ENCODE data around the gene TMEM59L. TPM values are rescaled to one million over a fixed set of nuclear protein-coding genes. Genes with fewer than 3 reads are reported as not detected.

TMEM59L gene
- total and polyA plus RNA-seq, 9 of the 15 experiments (the other 6 are each of a cell fraction or from before 2014, with no cell fraction given) = 0.37 TPM; not detected in 8

DNA sequence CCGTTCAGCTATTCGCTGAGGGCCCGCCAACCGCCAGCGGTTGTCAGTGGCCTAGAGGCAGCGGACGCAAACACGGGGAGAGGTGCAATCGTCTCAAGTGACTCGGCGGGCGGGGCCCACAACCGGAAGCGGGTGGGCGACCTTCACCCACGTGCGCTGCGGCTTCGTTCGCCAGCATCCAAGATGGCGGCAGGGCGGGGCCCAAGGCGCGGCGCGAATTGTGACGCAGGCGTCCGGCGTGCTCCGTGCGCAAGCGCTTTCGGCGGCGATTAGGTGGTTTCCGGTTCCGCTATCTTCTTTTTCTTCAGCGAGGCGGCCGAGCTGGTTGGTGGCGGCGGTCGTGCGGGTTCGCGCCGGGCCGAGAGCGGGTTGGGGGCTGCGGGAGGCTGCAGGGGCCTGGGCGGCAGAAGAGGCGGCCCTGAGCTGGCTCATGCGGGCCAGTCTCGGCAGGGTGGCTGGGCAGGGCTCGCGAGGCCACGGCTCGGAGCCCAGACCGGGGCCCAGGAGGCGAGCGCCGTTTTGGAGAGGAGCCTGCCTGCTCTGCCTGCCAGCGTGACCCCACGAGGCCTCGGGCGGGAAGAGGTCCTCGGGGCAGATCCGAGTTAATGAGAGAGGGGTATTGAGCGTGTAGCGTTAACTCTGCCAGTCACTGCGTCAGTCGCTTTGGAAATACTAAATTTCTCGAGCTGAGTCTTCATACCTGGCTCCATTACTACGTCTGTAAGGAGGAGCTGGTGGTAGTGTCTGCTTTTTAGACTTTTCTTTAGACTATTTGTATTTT, 40.9 kb upstream of the TMEM59L start, which contains the start of gene UBA52 (continued):
- TF ChIP-seq, protein P1, sequence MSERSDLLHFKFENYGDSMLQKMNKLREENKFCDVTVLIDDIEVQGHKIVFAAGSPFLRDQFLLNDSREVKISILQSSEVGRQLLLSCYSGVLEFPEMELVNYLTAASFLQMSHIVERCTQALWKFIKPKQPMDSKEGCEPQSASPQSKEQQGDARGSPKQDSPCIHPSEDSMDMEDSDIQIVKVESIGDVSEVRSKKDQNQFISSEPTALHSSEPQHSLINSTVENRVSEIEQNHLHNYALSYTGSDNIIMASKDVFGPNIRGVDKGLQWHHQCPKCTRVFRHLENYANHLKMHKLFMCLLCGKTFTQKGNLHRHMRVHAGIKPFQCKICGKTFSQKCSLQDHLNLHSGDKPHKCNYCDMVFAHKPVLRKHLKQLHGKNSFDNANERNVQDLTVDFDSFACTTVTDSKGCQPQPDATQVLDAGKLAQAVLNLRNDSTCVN (CRISPR knock-in tag; IDR thresholded peaks at IDR 0.05) = no peak
- TF ChIP-seq ZKSCAN1 (IDR thresholded peaks at IDR 0.05; ENCODE audit: low read depth, low read length) = peak; percentile 70
- peak in 1 of 2 experiments; percentile 75; a peak in 1 of 4 replicates for TF ChIP-seq ZNF639 (CRISPR knock-in tag; conservative IDR thresholded peaks at IDR 0.05 in 1 of 2, IDR thresholded peaks at IDR 0.05 in 1 of 2)
- peak; percentile 83 for TF ChIP-seq RBBP5 (IDR thresholded peaks at IDR 0.05; ENCODE audit: borderline replicate concordance, insufficient read depth, low read length, poor library complexity, severe bottlenecking)
- TF ChIP-seq POLR2B (IDR thresholded peaks at IDR 0.05; ENCODE audit: low read depth, partially characterized antibody) = peak; percentile 91
- no peak for TF ChIP-seq ARID2 (IDR thresholded peaks at IDR 0.05)
- TF ChIP-seq MYC (IDR thresholded peaks at IDR 0.05; ENCODE audit: low read depth, low read length) = peak; percentile 100
- peak; percentile 89; the same call in 1 of the 2 replicates for TF ChIP-seq MYC (CRISPR knock-in tag; IDR thresholded peaks at IDR 0.05; ENCODE audit: borderline replicate concordance, low read depth)
- peak; percentile 98 for TF ChIP-seq SUPT5H (IDR thresholded peaks at IDR 0.05)
- peak; percentile 71 for TF ChIP-seq SAP30 (IDR thresholded peaks at IDR 0.05; ENCODE audit: borderline replicate concordance, insufficient read depth, low read depth, low read length, poor library complexity, severe bottlenecking)
- TF ChIP-seq NKRF (IDR thresholded peaks at IDR 0.05; ENCODE audit: borderline replicate concordance) = peak; percentile 90; the same call in 1 of the 2 replicates
- TF ChIP-seq HDAC2 (IDR thresholded peaks at IDR 0.05) = 0 out of 2 replicates have a peak, but pooled peaks have one; percentile 10
- TF ChIP-seq RB1 (IDR thresholded peaks at IDR 0.05; ENCODE audit: low read depth) = peak; percentile 88
- TF ChIP-seq MBD1 (CRISPR knock-in tag; IDR thresholded peaks at IDR 0.05) = no peak
- TF ChIP-seq, protein P2, sequence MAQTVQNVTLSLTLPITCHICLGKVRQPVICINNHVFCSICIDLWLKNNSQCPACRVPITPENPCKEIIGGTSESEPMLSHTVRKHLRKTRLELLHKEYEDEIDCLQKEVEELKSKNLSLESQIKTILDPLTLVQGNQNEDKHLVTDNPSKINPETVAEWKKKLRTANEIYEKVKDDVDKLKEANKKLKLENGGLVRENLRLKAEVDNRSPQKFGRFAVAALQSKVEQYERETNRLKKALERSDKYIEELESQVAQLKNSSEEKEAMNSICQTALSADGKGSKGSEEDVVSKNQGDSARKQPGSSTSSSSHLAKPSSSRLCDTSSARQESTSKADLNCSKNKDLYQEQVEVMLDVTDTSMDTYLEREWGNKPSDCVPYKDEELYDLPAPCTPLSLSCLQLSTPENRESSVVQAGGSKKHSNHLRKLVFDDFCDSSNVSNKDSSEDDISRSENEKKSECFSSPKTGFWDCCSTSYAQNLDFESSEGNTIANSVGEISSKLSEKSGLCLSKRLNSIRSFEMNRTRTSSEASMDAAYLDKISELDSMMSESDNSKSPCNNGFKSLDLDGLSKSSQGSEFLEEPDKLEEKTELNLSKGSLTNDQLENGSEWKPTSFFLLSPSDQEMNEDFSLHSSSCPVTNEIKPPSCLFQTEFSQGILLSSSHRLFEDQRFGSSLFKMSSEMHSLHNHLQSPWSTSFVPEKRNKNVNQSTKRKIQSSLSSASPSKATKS (CRISPR knock-in tag; IDR thresholded peaks at IDR 0.05) = no peak
- TF ChIP-seq HDGF (IDR thresholded peaks at IDR 0.05) = no peak
- 0 out of 2 replicates have a peak, but pooled peaks have one; percentile 34 for TF ChIP-seq NCOR1 (IDR thresholded peaks at IDR 0.05)
- peak; percentile 20; the same call in 1 of the 2 replicates for TF ChIP-seq MAFK (IDR thresholded peaks at IDR 0.05; ENCODE audit: low read length)
